Body of pancreas (tissue), 4 donors: ENCODE results near the gene ACBD6.

Experiments
- CTCF ChIP-seq, 7 experiments: fragments of 450-650 bp in 4 of 7; fragments of 200-600 bp in 3 of 7; sonication (generic) in 3 of 7; IDR thresholded peaks; one replicate each; pipeline ENCODE4 v1.5.1; 2016 to 2019; ENCODE audit warnings: antibody characterized with exemption in 7 of 7
- POLR2A ChIP-seq, 3 donors: fragments of 450-650 bp; IDR thresholded peaks; one replicate each; pipeline ENCODE4 v1.6.1; 2016; ENCODE audit warnings: antibody characterized with exemption in 3 of 3, mild to moderate bottlenecking in 2 of 3

- TF ChIP-seq CTCF (IDR thresholded peaks at IDR 0.05), result no peak
- no peak for TF ChIP-seq POLR2A (IDR thresholded peaks at IDR 0.05)
These were observed 115.5 kb downstream of the ACBD6 start for GRCh38 chr1:180386745-180387367.
